DND-41 (cell line): ENCODE measurements around the gene RPS13.
"Not testable (repeated sequence)": the region's sequence is repeated elsewhere in the genome, so short reads cannot be mapped to it uniquely, and the experiment has no call there.

Source experiments
- CTCF ChIP-seq: IDR thresholded peaks from 2 replicates; pipeline ENCODE4 v1.5.1; 2012; ENCODE audit warnings: borderline replicate concordance, low read length, moderate library complexity, mild to moderate bottlenecking; ENCODE audit not compliant: poor library complexity, severe bottlenecking; ENCODE audit errors: extremely low read depth
- EZH2 ChIP-seq: IDR thresholded peaks from 3 replicates; pipeline ENCODE4 v1.6.1; 2012; ENCODE audit warnings: borderline replicate concordance, low read depth, mild to moderate bottlenecking, moderate library complexity, low read length, inconsistent platforms; ENCODE audit not compliant: severe bottlenecking

GRCh38 chr11:17034027-17034426 is 43.4 kb downstream of the RPS13 start:
- TF ChIP-seq CTCF, EZH2: not testable (repeated sequence)
